Endothelial cell of umbilical vein (primary cell): ENCODE results near the gene WDR55.

Source experiments
- CTCF ChIP-seq, 2 donors: IDR thresholded peaks; 1 replicate in 1 of 2; 2 replicates in 1 of 2; pipeline ENCODE4 v1.5.1; 2011; ENCODE audit warnings: low read length in 2 of 2, mild to moderate bottlenecking in 2 of 2, moderate library complexity in 2 of 2, control low read depth in 1 of 2, inconsistent platforms in 1 of 2, low read depth in 1 of 2; ENCODE audit not compliant: insufficient read depth in 1 of 2; ENCODE audit errors: extremely low read depth in 1 of 2
- EZH2 ChIP-seq: IDR thresholded peaks from 2 replicates; pipeline ENCODE4 v1.6.1; 2012; ENCODE audit warnings: borderline replicate concordance, low read depth, mild to moderate bottlenecking, moderate library complexity, low read length, inconsistent platforms; ENCODE audit not compliant: severe bottlenecking
- FOS ChIP-seq: IDR thresholded peaks from 2 replicates; pipeline ENCODE4 v1.6.1; 2011; ENCODE audit warnings: mild to moderate bottlenecking, low read length, moderate library complexity, borderline replicate concordance; ENCODE audit not compliant: insufficient read depth
- GATA2 ChIP-seq: IDR thresholded peaks from 2 replicates; pipeline ENCODE4 v1.7.0; 2011; ENCODE audit warnings: low read depth, mild to moderate bottlenecking, moderate library complexity, mixed read lengths, low read length; ENCODE audit not compliant: insufficient read length, insufficient read depth
- JUN ChIP-seq: IDR thresholded peaks from 2 replicates; pipeline ENCODE4 v1.6.1; 2011; ENCODE audit warnings: borderline replicate concordance, low read depth; ENCODE audit not compliant: insufficient read length, insufficient read depth
- MYC ChIP-seq: IDR thresholded peaks from one replicate; pipeline ENCODE4 v1.6.1; 2011; ENCODE audit warnings: mild to moderate bottlenecking, low read depth, low read length
- POLR2A ChIP-seq: IDR thresholded peaks from 2 replicates; pipeline ENCODE4 v1.6.1; 2012; ENCODE audit warnings: low read depth, mild to moderate bottlenecking, control low read depth, low read length
- POLR2AphosphoS5 ChIP-seq: IDR thresholded peaks from 2 replicates; pipeline ENCODE4 v1.6.1; 2012; ENCODE audit warnings: low read depth, mild to moderate bottlenecking, control low read depth, low read length, moderate library complexity; ENCODE audit not compliant: insufficient read depth
- TF ChIP-seq, protein P1 (sequence below): IDR thresholded peaks from 2 replicates; pipeline ENCODE4 v1.6.1; 2011; ENCODE audit not compliant: insufficient read depth, insufficient read length

DNA sequence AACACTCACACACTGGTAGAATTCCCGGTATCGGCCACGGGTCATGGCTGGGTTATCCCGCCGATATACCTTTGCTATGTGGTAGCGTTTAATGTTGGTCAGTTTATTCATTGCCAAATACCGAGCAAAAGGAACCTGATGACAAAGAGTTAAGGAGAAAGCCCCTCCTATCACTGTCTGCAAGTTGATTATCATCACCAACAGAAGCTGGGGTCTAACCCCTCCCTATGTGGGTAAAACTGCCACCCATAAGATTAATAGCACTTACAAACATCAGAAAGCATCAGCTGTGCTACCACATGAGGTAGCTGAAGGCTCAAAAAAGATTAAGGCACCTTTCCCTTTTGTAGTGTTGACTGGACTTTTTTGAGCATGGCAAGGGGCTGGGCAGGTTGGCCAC, 14.3 kb downstream of the WDR55 start:
- TF ChIP-seq POLR2AphosphoS5 (no peak), POLR2A (no peak), CTCF (IDR thresholded peaks at IDR 0.05; ENCODE audit: extremely low read depth in 1 of 2, insufficient read depth in 1 of 2, low read depth in 1 of 2, low read length in 2 of 2) (no peak), MYC (no peak), EZH2 (no peak), GATA2 (no peak), FOS (no peak), JUN (no peak)
- TF ChIP-seq, protein P1, sequence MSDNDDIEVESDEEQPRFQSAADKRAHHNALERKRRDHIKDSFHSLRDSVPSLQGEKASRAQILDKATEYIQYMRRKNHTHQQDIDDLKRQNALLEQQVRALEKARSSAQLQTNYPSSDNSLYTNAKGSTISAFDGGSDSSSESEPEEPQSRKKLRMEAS = no peak
